SJSA1 (cell line): ENCODE data around the gene ZBTB2. TPM values are rescaled to one million over a fixed set of nuclear protein-coding genes. Genes with fewer than 3 reads are reported as not detected.
A peak's percentile ranks its signal among the peaks of the same experiment; 100 is the strongest.
"Not testable (repeated sequence)": the region's sequence is repeated elsewhere in the genome, so short reads cannot be mapped to it uniquely, and the experiment has no call there.

Experiments used
- DNase-seq, 2 experiments: peaks; one replicate each; pipeline ENCODE4 v3.0.0-alpha.2; 2015 to 2020; ENCODE audit warnings: low spot score in 2 of 2, low read depth in 1 of 2
- H3K27ac ChIP-seq: fragments of 250-450 bp; sonication (Bioruptor Pico); 2 replicates; pipeline ENCODE4 v1.5.1; 2020; ENCODE audit warnings: mild to moderate bottlenecking, moderate library complexity
- H3K27me3 ChIP-seq: fragments of 250-450 bp; sonication (Bioruptor Pico); replicated peaks from 2 replicates; pipeline ENCODE4 v1.5.1; 2020; ENCODE audit warnings: mild to moderate bottlenecking, moderate library complexity
- H3K36me3 ChIP-seq: fragments of 250-450 bp; sonication (Bioruptor Pico); 2 replicates; pipeline ENCODE4 v1.5.1; 2020; ENCODE audit warnings: mild to moderate bottlenecking
- H3K4me1 ChIP-seq: fragments of 250-450 bp; sonication (Bioruptor Pico); replicated peaks from 2 replicates; pipeline ENCODE4 v1.6.1; 2021; ENCODE audit warnings: mild to moderate bottlenecking
- H3K4me3 ChIP-seq: fragments of 250-450 bp; sonication (Bioruptor Pico); 2 replicates; pipeline ENCODE4 v1.5.1; 2020; ENCODE audit warnings: mild to moderate bottlenecking
- H3K9me3 ChIP-seq: fragments of 250-450 bp; sonication (Bioruptor Pico); replicated peaks from 2 replicates; pipeline ENCODE4 v1.5.1; 2020; ENCODE audit warnings: mild to moderate bottlenecking
- total RNA-seq: library from RNA; depleted of rRNA; stranded (reverse); fragments of >200 nt; shearing (Covaris generic); gene quantifications from 2 replicates; pipeline ENCODE4 v1.2.3, GENCODE V29; 2014

The ZBTB2 gene
- total RNA-seq, 1 experiment from 2014 or later: 23.4 TPM

DNA sequence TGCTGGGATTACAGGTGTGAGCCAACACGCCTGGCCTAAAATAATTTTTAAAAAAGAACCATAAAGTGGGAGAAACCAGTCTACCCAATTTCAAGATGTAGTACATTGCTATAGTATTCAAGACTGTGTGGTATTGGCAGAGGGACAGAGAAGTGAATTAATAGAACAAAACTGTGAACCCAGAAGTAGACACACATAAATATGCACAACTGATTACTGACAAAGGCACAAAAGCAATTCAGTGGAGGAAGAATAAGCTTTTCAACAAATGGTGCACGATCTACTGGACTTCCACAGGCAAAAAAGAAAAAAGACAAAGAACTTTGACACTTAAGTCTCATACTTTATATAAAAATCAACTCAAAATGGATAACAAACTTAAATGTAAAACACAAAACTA, 15.5 kb downstream of the ZBTB2 start:
- no peak overlapping the region for H3K27ac ChIP-seq

GRCh38 chr6:151374036-151374683, 17.2 kb downstream of the ZBTB2 start:
- Histone ChIP-seq H3K4me1 (peaks cover 8% of the 10 kb centered on the region), H3K27me3 (no peaks in the 10 kb centered on the region), H3K27ac (peak overlapping the region; percentile 38; the same call in 1 of the 2 replicates), H3K9me3 (no peaks in the 10 kb centered on the region), H3K4me3 (no peak overlapping the region), H3K36me3 (peaks cover 26% of the 10 kb centered on the region)
- DNase-seq: no peak

More for the DNA sequence above, 15.5 kb downstream of the ZBTB2 start:
- peaks cover 8% of the 10 kb centered on the region for H3K4me1 ChIP-seq
- no peak overlapping the region for H3K4me3 ChIP-seq
- H3K36me3 ChIP-seq: peaks cover 23% of the 10 kb centered on the region
- no peak for DNase-seq
- H3K27me3 ChIP-seq: no peaks in the 10 kb centered on the region
- H3K9me3 ChIP-seq: no peaks in the 10 kb centered on the region

GRCh38 chr6:151372164-151372563, 19.2 kb downstream of the ZBTB2 start:
- Histone ChIP-seq H3K36me3 (peaks cover 26% of the 10 kb centered on the region), H3K4me3 (no peak overlapping the region), H3K27ac (no peak overlapping the region), H3K27me3 (no peaks in the 10 kb centered on the region), H3K4me1 (peaks cover 8% of the 10 kb centered on the region), H3K9me3 (no peaks in the 10 kb centered on the region)
- no peak for DNase-seq

- H3K27ac ChIP-seq: no peak overlapping the region
- H3K27me3 ChIP-seq: no peaks in the 10 kb centered on the region
- no peak overlapping the region for H3K4me3 ChIP-seq
- H3K36me3 ChIP-seq: peaks cover 38% of the 10 kb centered on the region
- DNase-seq: no peak
- H3K4me1 ChIP-seq: peaks cover 8% of the 10 kb centered on the region
- H3K9me3 ChIP-seq: no peaks in the 10 kb centered on the region
Measured at GRCh38 chr6:151370509-151371078, 20.8 kb downstream of the ZBTB2 start.

DNA sequence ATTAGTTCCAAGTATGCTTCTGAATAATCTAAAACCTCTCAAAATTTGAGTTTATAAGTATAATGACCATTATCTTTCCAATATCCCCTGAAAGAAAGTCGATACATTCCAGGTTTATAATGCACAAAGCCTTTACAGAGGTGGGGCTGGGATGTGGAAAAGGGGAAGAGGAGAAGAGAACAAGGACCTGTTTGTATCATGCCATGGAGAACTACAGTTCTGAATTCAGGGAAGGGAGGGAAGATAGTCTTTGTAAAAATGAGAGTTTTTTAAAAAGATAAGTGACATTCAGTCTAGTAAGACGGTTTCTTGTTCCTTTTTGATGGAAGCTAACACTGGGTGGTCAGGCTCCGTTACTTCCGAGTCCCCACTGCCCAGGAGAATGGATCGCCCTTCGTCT, 26.1 kb downstream of the ZBTB2 start:
- H3K36me3 ChIP-seq: peaks cover 38% of the 10 kb centered on the region
- no peaks in the 10 kb centered on the region for H3K9me3 ChIP-seq
- no peak overlapping the region for H3K4me3 ChIP-seq
- H3K27ac ChIP-seq: no peak overlapping the region
- H3K4me1 ChIP-seq: no peaks in the 10 kb centered on the region
- H3K27me3 ChIP-seq: no peaks in the 10 kb centered on the region
- DNase-seq: no peak

DNA sequence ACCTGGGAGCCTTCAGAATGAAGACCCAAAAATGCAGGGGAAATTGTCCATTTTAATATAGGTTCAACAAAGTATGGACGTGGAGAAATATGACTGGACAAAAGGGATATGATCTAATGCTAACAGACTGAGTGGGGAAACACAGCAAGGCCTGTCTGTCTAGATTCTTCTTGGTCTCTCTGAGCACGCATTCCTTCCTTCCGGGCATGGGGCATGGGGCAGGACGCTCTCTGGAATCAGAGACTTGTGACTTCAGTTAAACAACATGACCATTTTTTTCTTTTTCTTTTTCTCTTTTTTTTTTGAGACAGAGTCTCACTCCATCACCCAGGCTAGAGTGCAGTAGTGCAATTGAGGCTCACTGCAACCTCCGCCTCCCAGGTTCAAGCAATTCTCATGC, 31.9 kb downstream of the ZBTB2 start:
- H3K9me3 ChIP-seq: no peaks in the 10 kb centered on the region
- 0 out of 2 replicates have a peak, but pooled peaks cover 3% of the 10 kb centered on the region for H3K4me1 ChIP-seq
- H3K27ac ChIP-seq: no peak overlapping the region
- DNase-seq: no peak
- no peaks in the 10 kb centered on the region for H3K27me3 ChIP-seq
- H3K4me3 ChIP-seq: no peak overlapping the region
- H3K36me3 ChIP-seq: peaks cover 17% of the 10 kb centered on the region

DNA sequence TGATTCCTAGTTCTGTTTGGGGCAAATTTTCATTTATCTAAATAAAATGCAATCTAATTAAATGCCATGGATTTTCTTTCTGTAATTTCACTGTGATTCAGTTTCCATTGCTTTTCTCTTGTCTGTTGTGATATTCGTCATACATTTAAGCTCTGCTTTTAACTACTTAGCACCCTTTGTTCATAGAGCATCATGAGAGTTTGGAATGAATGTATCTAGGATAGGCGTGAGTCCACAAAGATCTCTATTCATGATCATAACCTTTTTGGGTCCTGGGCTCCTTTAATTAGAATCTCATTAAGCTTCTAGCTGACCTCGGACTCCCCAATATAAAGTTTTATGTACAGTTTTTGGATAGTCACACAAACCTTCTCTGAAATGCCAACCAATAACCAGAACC, 32.9 kb downstream of the ZBTB2 start:
- Histone ChIP-seq H3K36me3 (peaks cover 17% of the 10 kb centered on the region), H3K27me3 (no peaks in the 10 kb centered on the region), H3K4me1 (0 out of 2 replicates have a peak, but pooled peaks cover 3% of the 10 kb centered on the region)

GRCh38 chr6:151357758-151358436, 33.5 kb downstream of the ZBTB2 start:
- Histone ChIP-seq H3K9me3 (no peaks in the 10 kb centered on the region), H3K36me3 (peaks cover 17% of the 10 kb centered on the region), H3K27me3 (no peaks in the 10 kb centered on the region), H3K4me3 (no peak overlapping the region), H3K4me1 (0 out of 2 replicates have a peak, but pooled peaks cover 3% of the 10 kb centered on the region), H3K27ac (no peak overlapping the region)
- no peak for DNase-seq

More for the DNA sequence above, 32.9 kb downstream of the ZBTB2 start:
- no peak for DNase-seq
- Histone ChIP-seq H3K9me3 (no peaks in the 10 kb centered on the region), H3K27ac (no peak overlapping the region), H3K4me3 (no peak overlapping the region)

- H3K36me3 ChIP-seq: peaks cover 12% of the 10 kb centered on the region
- H3K4me3 ChIP-seq, H3K4me1 ChIP-seq, H3K9me3 ChIP-seq, H3K27me3 ChIP-seq, DNase-seq, H3K27ac ChIP-seq: not testable (repeated sequence)
Measured at GRCh38 chr6:151356983-151357382, 34.4 kb downstream of the ZBTB2 start.

DNA sequence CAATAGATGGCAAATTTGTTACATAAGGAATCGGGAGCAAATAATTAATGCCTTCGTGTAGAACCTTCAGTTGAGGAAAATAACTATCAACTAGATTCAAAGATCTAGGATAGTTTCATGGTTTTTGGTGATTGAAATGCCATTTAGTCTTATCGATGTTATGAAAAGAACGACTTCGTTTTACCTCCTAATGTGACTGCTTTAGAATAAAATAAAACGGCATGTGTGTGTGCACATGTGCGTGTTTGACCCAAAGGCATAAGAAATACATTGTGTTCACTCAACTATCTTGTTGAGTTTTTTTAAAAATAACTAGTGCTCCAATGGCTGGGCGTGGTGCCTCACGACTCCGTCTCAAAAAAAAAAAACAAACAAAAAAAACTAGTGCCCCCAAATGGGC, 37.6 kb downstream of the ZBTB2 start:
- no peak for DNase-seq
- H3K4me3 ChIP-seq: no peak overlapping the region
- H3K9me3 ChIP-seq: no peaks in the 10 kb centered on the region
- 0 out of 2 replicates have a peak, but pooled peaks cover 3% of the 10 kb centered on the region for H3K4me1 ChIP-seq
- H3K27ac ChIP-seq: no peak overlapping the region
- H3K36me3 ChIP-seq: no peaks in the 10 kb centered on the region
- no peaks in the 10 kb centered on the region for H3K27me3 ChIP-seq

DNA sequence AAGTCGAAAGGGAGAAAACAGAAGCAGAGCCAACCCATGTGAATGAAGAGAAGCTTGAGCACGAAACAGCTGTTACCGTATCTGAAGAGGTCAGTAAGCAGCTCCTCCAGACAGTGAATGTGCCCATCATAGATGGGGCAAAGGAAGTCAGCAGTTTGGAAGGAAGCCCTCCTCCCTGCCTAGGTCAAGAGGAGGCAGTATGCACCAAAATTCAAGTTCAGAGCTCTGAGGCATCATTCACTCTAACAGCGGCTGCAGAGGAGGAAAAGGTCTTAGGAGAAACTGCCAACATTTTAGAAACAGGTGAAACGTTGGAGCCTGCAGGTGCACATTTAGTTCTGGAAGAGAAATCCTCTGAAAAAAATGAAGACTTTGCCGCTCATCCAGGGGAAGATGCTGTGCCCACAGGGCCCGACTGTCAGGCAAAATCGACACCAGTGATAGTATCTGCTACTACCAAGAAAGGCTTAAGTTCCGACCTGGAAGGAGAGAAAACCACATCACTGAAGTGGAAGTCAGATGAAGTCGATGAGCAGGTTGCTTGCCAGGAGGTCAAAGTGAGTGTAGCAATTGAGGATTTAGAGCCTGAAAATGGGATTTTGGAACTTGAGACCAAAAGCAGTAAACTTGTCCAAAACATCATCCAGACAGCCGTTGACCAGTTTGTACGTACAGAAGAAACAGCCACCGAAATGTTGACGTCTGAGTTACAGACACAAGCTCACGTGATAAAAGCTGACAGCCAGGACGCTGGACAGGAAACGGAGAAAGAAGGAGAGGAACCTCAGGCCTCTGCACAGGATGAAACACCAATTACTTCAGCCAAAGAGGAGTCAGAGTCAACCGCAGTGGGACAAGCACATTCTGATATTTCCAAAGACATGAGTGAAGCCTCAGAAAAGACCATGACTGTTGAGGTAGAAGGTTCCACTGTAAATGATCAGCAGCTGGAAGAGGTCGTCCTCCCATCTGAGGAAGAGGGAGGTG, 38.7 kb downstream of the ZBTB2 start:
- DNase-seq: no peak
- Histone ChIP-seq H3K4me3 (no peak overlapping the region), H3K36me3 (no peaks in the 10 kb centered on the region), H3K9me3 (no peaks in the 10 kb centered on the region), H3K4me1 (0 out of 2 replicates have a peak, but pooled peaks cover 3% of the 10 kb centered on the region), H3K27me3 (no peaks in the 10 kb centered on the region), H3K27ac (no peak overlapping the region)

DNA sequence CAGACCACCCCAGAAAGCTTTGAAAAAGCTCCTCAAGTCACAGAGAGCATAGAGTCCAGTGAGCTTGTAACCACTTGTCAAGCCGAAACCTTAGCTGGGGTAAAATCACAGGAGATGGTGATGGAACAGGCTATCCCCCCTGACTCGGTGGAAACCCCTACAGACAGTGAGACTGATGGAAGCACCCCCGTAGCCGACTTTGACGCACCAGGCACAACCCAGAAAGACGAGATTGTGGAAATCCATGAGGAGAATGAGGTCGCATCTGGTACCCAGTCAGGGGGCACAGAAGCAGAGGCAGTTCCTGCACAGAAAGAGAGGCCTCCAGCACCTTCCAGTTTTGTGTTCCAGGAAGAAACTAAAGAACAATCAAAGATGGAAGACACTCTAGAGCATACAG, 39.6 kb downstream of the ZBTB2 start:
- H3K4me1 ChIP-seq: no peaks in the 10 kb centered on the region
- DNase-seq: no peak
- H3K36me3 ChIP-seq: no peaks in the 10 kb centered on the region
- no peaks in the 10 kb centered on the region for H3K9me3 ChIP-seq
- H3K27ac ChIP-seq: no peak overlapping the region
- no peaks in the 10 kb centered on the region for H3K27me3 ChIP-seq
- H3K4me3 ChIP-seq: no peak overlapping the region

DNA sequence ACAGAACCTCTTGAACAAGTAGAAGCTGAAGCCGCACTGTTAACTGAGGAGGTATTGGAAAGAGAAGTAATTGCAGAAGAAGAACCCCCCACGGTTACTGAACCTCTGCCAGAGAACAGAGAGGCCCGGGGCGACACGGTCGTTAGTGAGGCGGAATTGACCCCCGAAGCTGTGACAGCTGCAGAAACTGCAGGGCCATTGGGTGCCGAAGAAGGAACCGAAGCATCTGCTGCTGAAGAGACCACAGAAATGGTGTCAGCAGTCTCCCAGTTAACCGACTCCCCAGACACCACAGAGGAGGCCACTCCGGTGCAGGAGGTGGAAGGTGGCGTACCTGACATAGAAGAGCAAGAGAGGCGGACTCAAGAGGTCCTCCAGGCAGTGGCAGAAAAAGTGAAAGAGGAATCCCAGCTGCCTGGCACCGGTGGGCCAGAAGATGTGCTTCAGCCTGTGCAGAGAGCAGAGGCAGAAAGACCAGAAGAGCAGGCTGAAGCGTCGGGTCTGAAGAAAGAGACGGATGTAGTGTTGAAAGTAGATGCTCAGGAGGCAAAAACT, 40.1 kb downstream of the ZBTB2 start:
- H3K4me3 ChIP-seq: no peak overlapping the region
- no peaks in the 10 kb centered on the region for H3K36me3 ChIP-seq
- H3K27ac ChIP-seq: no peak overlapping the region
- H3K4me1 ChIP-seq: no peaks in the 10 kb centered on the region
- no peaks in the 10 kb centered on the region for H3K9me3 ChIP-seq
- H3K27me3 ChIP-seq: no peaks in the 10 kb centered on the region
- DNase-seq: no peak
